Medulla oblongata (tissue), 1 donor: ENCODE measurements around the gene UXT.
"Not testable (repeated sequence)": the region's sequence is repeated elsewhere in the genome, so short reads cannot be mapped to it uniquely, and the experiment has no call there.

Experiments
- DNase-seq: peaks from one replicate; pipeline ENCODE4 v3.0.0-alpha.2; 2015; ENCODE audit errors: extremely low spot score

The UXT gene

GRCh38 chrX:47618923-47619485 is 40.0 kb downstream of the UXT start:
- no peak for DNase-seq

DNA sequence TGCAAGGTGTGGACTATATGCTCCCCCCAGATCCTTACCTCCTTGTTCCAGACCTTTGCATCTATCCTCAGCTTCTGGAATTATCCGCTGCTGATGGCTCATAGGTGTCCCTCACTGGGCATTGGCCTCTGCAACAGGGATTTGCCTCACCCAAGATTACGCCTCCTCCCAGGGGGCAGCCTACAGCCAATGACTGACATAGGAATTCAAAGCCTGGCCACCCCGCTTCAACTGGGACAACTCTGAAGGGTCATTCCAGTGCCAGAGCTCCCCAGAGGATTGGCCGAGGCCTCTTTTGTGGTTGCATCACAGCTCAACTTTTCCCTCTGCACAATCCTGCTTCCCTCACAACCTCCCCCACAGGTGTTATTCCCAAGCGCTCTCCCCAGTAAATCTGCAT is 44.4 kb downstream of the UXT start:
- no peak for DNase-seq

GRCh38 chrX:47613082-47613481 is 45.9 kb downstream of the UXT start:
- DNase-seq = no peak

DNA sequence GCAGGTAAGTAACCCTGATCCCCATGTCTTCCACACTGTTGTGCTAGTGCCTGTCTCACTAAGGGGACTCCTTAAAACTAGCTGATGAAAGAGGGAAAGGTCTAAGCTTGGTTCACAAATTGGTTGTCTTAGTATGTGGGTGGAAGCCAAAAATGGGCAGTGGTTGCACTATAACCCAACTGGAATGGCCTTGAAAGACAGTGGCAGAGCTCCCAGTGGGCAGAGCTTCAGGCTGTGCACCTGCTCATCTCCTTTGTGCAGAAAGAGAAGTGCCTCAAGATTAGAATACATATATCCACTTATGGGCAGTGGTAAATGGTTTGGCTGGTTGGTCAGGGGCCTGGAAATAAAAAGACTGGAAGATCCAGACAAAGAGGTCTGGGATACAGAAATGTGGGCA is 46.6 kb downstream of the UXT start:
- no peak for DNase-seq

GRCh38 chrX:47611926-47612325 is 47.1 kb downstream of the UXT start:
- no peak for DNase-seq

GRCh38 chrX:47611489-47611888 is 47.5 kb downstream of the UXT start:
- DNase-seq = no peak

DNA sequence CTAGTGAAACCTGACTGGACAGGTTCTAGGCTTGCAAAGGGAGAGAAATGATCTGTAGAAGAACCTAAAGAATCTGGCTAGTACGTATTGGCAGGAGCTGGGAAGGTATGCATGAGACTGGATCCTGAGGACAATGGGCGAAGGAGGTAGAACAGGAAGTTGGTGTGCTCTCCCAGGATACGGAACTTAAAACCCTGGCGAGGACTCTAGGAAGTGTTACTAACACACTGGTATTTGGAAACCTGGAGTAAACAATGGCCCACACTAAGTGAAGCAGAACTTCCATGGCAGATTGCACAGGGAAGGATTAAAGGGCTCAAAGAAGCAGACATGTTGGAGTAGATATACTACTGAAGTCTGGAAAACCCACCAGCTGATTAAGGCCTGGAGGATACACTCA is 48.5 kb downstream of the UXT start:
- no peak for DNase-seq

GRCh38 chrX:47608130-47608810 is 50.7 kb downstream of the UXT start:
- no peak for DNase-seq

DNA sequence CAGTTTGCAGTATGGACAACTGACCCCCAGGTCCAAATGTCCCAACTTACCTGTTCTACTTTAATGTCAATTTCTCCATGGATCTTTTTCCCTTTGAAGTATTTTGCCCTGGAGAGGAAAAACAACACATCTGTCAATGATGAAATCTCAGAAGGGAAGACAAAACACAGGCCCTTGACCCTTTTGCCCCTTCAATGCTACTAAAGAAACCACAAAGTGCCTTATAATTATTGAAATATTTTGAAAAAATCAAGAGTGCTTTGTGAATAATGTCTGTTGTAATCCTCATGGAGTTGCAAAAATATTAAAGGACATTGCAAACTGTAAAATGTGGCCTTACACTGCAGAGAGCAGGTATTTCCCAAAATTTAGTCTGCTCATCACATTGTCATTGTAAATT is 51.9 kb downstream of the UXT start:
- DNase-seq = no peak

- no peak for DNase-seq
Measured at GRCh38 chrX:47605024-47605423, 54.0 kb downstream of the UXT start.

DNA sequence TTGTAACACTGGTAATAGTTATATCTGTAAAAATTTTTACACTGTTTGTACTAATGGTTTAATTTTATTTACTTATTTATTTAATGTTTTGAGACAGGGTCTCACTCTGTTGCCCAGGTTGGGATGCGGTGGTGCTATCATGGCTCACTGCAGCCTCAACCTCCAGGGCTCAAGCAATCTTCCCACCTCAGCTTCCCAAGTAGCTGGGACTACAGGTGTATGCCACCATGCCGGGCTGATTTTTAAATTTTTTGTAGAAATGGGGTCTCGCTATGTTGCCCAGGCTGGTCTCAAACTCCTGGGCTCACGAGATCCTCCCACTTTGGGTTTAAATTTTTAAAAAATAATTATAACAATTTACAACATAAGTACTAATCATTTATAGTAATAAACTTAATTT is 55.9 kb downstream of the UXT start:
- not testable (repeated sequence) for DNase-seq
